Colonic mucosa (tissue), 4 donors: Measurements from ENCODE around the gene UBAC2. TPM values are rescaled to one million over a fixed set of nuclear protein-coding genes. Genes with fewer than 3 reads are reported as not detected.

ENCODE experiments used
- DNase-seq: peaks from one replicate; pipeline ENCODE4 v3.0.0-alpha.2; 2020
- H3K27ac ChIP-seq: fragments of 200-600 bp; one replicate; pipeline ENCODE4 v1.8.0; 2021
- H3K27me3 ChIP-seq: fragments of 200-600 bp; one replicate; pipeline ENCODE4 v1.8.0; 2021
- H3K36me3 ChIP-seq: fragments of 200-600 bp; one replicate; pipeline ENCODE4 v1.8.0; 2021
- H3K4me1 ChIP-seq: fragments of 200-600 bp; one replicate; pipeline ENCODE4 v1.8.0; 2021; ENCODE audit warnings: mild to moderate bottlenecking
- H3K4me3 ChIP-seq: fragments of 200-600 bp; one replicate; pipeline ENCODE4 v1.8.0; 2021
- H3K9ac ChIP-seq, 2 donors: one replicate each; pipeline ENCODE4 v1.7.0; 2013; ENCODE audit warnings: control low read depth in 2 of 2, low read depth in 2 of 2, low read length in 2 of 2
- H3K9me3 ChIP-seq: fragments of 200-600 bp; one replicate; pipeline ENCODE4 v1.8.0; 2021
- CTCF ChIP-seq: fragments of 200-600 bp; IDR thresholded peaks from one replicate; pipeline ENCODE4 v1.8.0; 2022; ENCODE audit warnings: antibody characterized with exemption, mild to moderate bottlenecking
- intact Hi-C: fragments of 100-400 bp; cut with DNase I; formaldehyde crosslinking; loops from one replicate; pipeline ENCODE4 v1.14.1; 2022
- total RNA-seq, 2 donors: library from RNA; stranded (reverse); fragmentation: NEBNext Ultra II Directional in 1 of 2; extraction: Animal tissue kit (Norgen Biotek cat#: 25700) in 1 of 2; gene quantifications; one replicate each; pipeline ENCODE4 v1.2.1, GENCODE V29; 2021
- donor health status: healthy.
- donor health status: DM: no; HTN: no; CAD: no.
- donor health status: DM: no; HTN: no; CAD: no.

Gene UBAC2
- total RNA-seq, 2 donors from 2014 or later: 67.6 to 88.4 TPM

GRCh38 chr13:99332456-99332855 lies 131.8 kb downstream of the UBAC2 start:
- intact Hi-C loops: no loop called here
- no peak overlapping the region for H3K4me3 ChIP-seq
- DNase-seq: no peak
- H3K9me3 ChIP-seq: no peaks in the 10 kb centered on the region
- no peak for TF ChIP-seq CTCF
- H3K4me1 ChIP-seq: no peaks in the 10 kb centered on the region
- no peaks in the 10 kb centered on the region for H3K36me3 ChIP-seq
- H3K27me3 ChIP-seq: no peaks in the 10 kb centered on the region
- H3K27ac ChIP-seq: no peak overlapping the region
- no peak overlapping the region for H3K9ac ChIP-seq

GRCh38 chr13:99334221-99334620 lies 133.6 kb downstream of the UBAC2 start:
- Histone ChIP-seq H3K4me3 (no peak overlapping the region), H3K36me3 (no peaks in the 10 kb centered on the region), H3K9ac (no peak overlapping the region), H3K27me3 (no peaks in the 10 kb centered on the region), H3K4me1 (no peaks in the 10 kb centered on the region), H3K27ac (no peak overlapping the region), H3K9me3 (no peaks in the 10 kb centered on the region)
- intact Hi-C loops: no loop called here
- DNase-seq: no peak
- TF ChIP-seq CTCF: no peak

- intact Hi-C loops: no loop called here
- H3K36me3 ChIP-seq: no peaks in the 10 kb centered on the region
- no peaks in the 10 kb centered on the region for H3K4me1 ChIP-seq
- no peak overlapping the region for H3K4me3 ChIP-seq
- H3K27me3 ChIP-seq: no peaks in the 10 kb centered on the region
- no peak for TF ChIP-seq CTCF
- no peak for DNase-seq
- H3K9ac ChIP-seq: no peak overlapping the region
- H3K9me3 ChIP-seq: no peaks in the 10 kb centered on the region
- no peak overlapping the region for H3K27ac ChIP-seq
These were observed 134.4 kb downstream of the UBAC2 start for GRCh38 chr13:99335087-99335486.

- no peaks in the 10 kb centered on the region for H3K4me1 ChIP-seq
- H3K4me3 ChIP-seq: no peak overlapping the region
- no peak for DNase-seq
- TF ChIP-seq CTCF: no peak
- H3K27ac ChIP-seq: no peak overlapping the region
- no peaks in the 10 kb centered on the region for H3K27me3 ChIP-seq
- H3K36me3 ChIP-seq: no peaks in the 10 kb centered on the region
- intact Hi-C loops: no loop called here
- H3K9me3 ChIP-seq: no peaks in the 10 kb centered on the region
- no peak overlapping the region for H3K9ac ChIP-seq
These were observed 134.9 kb downstream of the UBAC2 start for GRCh38 chr13:99335603-99336002.

- TF ChIP-seq CTCF: no peak
- no peak overlapping the region for H3K9ac ChIP-seq
These were observed 138.6 kb downstream of the UBAC2 start for GRCh38 chr13:99339230-99339721.

More at GRCh38 chr13:99339230-99339721, 138.6 kb downstream of the UBAC2 start:
- Histone ChIP-seq H3K36me3 (no peaks in the 10 kb centered on the region), H3K27ac (no peak overlapping the region), H3K4me3 (no peak overlapping the region), H3K4me1 (no peaks in the 10 kb centered on the region), H3K9me3 (no peaks in the 10 kb centered on the region), H3K27me3 (no peaks in the 10 kb centered on the region)
- intact Hi-C loops: no loop called here
- no peak for DNase-seq
